Activated CD8-positive, alpha-beta T cell treated with anti-CD3 and anti-CD28 coated beads for 36 hours (primary cell): ENCODE data around the gene KCNH2. TPM values are rescaled to one million over a fixed set of nuclear protein-coding genes. Genes with fewer than 3 reads are reported as not detected.

ENCODE experiments used
- ATAC-seq: fragments of 200-7000 bp; cut with Tn5 transposase; one replicate; pipeline ENCODE4 v1.10.0; 2021; ENCODE audit warnings: mild to moderate bottlenecking, moderate library complexity
- CTCF ChIA-PET: fragments of 350-600 bp; sonication (Branson Sonifier 250); formaldehyde crosslinking; loops from one replicate; lab custom pipeline; 2021; ENCODE audit warnings: antibody characterized with exemption; lab: Charles Lee
- POLR2A ChIA-PET: fragments of 350-600 bp; sonication (Branson Sonifier 250); formaldehyde crosslinking; loops from one replicate; lab custom pipeline; 2021; ENCODE audit warnings: antibody characterized with exemption; lab: Charles Lee
- DNase-seq: peaks from one replicate; pipeline ENCODE4 v3.0.0-alpha.2; 2020
- H3K27ac Mint-ChIP-seq: one replicate; pipeline ENCODE4 v1.8.0; 2021; ENCODE audit warnings: mild to moderate bottlenecking, mixed read lengths
- H3K27me3 Mint-ChIP-seq: one replicate; pipeline ENCODE4 v1.8.0; 2021; ENCODE audit warnings: mixed read lengths
- H3K36me3 Mint-ChIP-seq: one replicate; pipeline ENCODE4 v1.8.0; 2021; ENCODE audit warnings: low read depth, mixed read lengths
- H3K4me1 Mint-ChIP-seq: one replicate; pipeline ENCODE4 v1.8.0; 2021; ENCODE audit warnings: low read depth, mixed read lengths
- H3K4me3 Mint-ChIP-seq: one replicate; pipeline ENCODE4 v1.8.0; 2021; ENCODE audit warnings: mild to moderate bottlenecking, moderate library complexity, mixed read lengths
- H3K9me3 Mint-ChIP-seq: one replicate; pipeline ENCODE4 v1.8.0; 2021; ENCODE audit warnings: mixed read lengths
- CTCF ChIP-seq: fragments of 200-600 bp; IDR thresholded peaks from one replicate; pipeline ENCODE4 v1.8.0; 2022; ENCODE audit warnings: antibody characterized with exemption, mild to moderate bottlenecking
- intact Hi-C: fragments of 100-400 bp; cut with micrococcal nuclease; formaldehyde crosslinking; loops from one replicate; pipeline ENCODE4 v1.10.0; 2022
- total RNA-seq, 2 experiments: library from RNA; stranded (reverse); gene quantifications; one replicate each; pipeline ENCODE4 v1.2.3, GENCODE V29; 2021

The KCNH2 gene
- total RNA-seq, 2 experiments from 2014 or later = 0.23 to 0.29 TPM

- POLR2A ChIA-PET = interaction anchor here (0.6 to 3.5 kb wide), 8 partner anchors 10 to 487 kb away, joined by 3 to 20 read pairs (median 3); partner anchors contain the start of genes ABCB8 and ABCF2
- ATAC-seq = peak; percentile 40
- intact Hi-C loops = no loop called here
- Mint-ChIP-seq H3K4me3 (peak overlapping the region; percentile 79), H3K9me3 (no peaks in the 10 kb centered on the region), H3K27ac (peak overlapping the region; percentile 76), H3K36me3 (peaks cover 14% of the 10 kb centered on the region), H3K4me1 (peaks cover 49% of the 10 kb centered on the region), H3K27me3 (peaks cover 10% of the 10 kb centered on the region)
- DNase-seq = peak; percentile 68
- TF ChIP-seq CTCF = peak; percentile 68
- CTCF ChIA-PET = interaction anchor here (0.6 to 8.6 kb wide), 31 partner anchors 10 to 504 kb away, joined by 3 to 73 read pairs (median 4); partner anchors contain the start of genes ABCB8, CDK5 and GIMAP7
These were observed 40.5 kb upstream of the KCNH2 start for GRCh38 chr7:151018421-151019129.

- intact Hi-C loops = no loop called here
- DNase-seq (peak; percentile 89), ATAC-seq (peak; percentile 71)
- peak overlapping the region; percentile 79 for H3K4me3 Mint-ChIP-seq
- peak overlapping the region; percentile 75 for H3K27ac Mint-ChIP-seq
- CTCF ChIA-PET = interaction anchor here (0.7 to 8.6 kb wide), 28 partner anchors 9 to 130 kb away, joined by 3 to 73 read pairs (median 5); partner anchors contain the start of genes ABCB8, CDK5 and FASTK
- peaks cover 52% of the 10 kb centered on the region for H3K4me1 Mint-ChIP-seq
- peak; percentile 99 for TF ChIP-seq CTCF
- POLR2A ChIA-PET = interaction anchor here (0.6 to 3.5 kb wide), 4 partner anchors 9 to 486 kb away, joined by 3 to 20 read pairs (median 12); partner anchors contain the start of gene ABCB8
- peaks cover 14% of the 10 kb centered on the region for H3K36me3 Mint-ChIP-seq
- peaks cover 10% of the 10 kb centered on the region for H3K27me3 Mint-ChIP-seq
- H3K9me3 Mint-ChIP-seq = no peaks in the 10 kb centered on the region
These were observed 39.9 kb upstream of the KCNH2 start for GRCh38 chr7:151017953-151018420.

GRCh38 chr7:151017370-151017952, 39.3 kb upstream of the KCNH2 start:
- H3K4me1 Mint-ChIP-seq = peaks cover 57% of the 10 kb centered on the region
- peaks cover 10% of the 10 kb centered on the region for H3K27me3 Mint-ChIP-seq
- peaks cover 14% of the 10 kb centered on the region for H3K36me3 Mint-ChIP-seq
- H3K9me3 Mint-ChIP-seq = no peaks in the 10 kb centered on the region
- ChIA-PET CTCF (interaction anchor here (0.7 to 8.6 kb wide), 18 partner anchors 9 to 94 kb away, joined by 3 to 73 read pairs (median 5); partner anchors contain the start of genes ABCB8 and FASTK), POLR2A (interaction anchor here (0.6 to 3.5 kb wide), 5 partner anchors 9 to 486 kb away, joined by 3 to 20 read pairs (median 5); partner anchors contain the start of gene ABCB8)
- H3K27ac Mint-ChIP-seq = peak overlapping the region; percentile 75
- TF ChIP-seq CTCF = no peak
- no peak for ATAC-seq
- intact Hi-C loops = no loop called here
- peak; percentile 37 for DNase-seq
- peak overlapping the region; percentile 79 for H3K4me3 Mint-ChIP-seq

GRCh38 chr7:151016942-151017341, 38.8 kb upstream of the KCNH2 start:
- H3K27ac Mint-ChIP-seq = peak overlapping the region; percentile 75
- DNase-seq (peak; percentile 34), ATAC-seq (no peak)
- H3K27me3 Mint-ChIP-seq = peaks cover 10% of the 10 kb centered on the region
- intact Hi-C loops = no loop called here
- ChIA-PET CTCF (interaction anchor here (1.0 to 8.6 kb wide), 8 partner anchors 8 to 95 kb away, joined by 3 to 73 read pairs (median 14); partner anchors contain the start of genes ABCB8 and FASTK), POLR2A (interaction anchor here (0.9 kb wide), 1 partner anchor 22 kb away, joined by 3 read pairs; no protein-coding TSS in a partner anchor)
- peak overlapping the region; percentile 79 for H3K4me3 Mint-ChIP-seq
- peaks cover 14% of the 10 kb centered on the region for H3K36me3 Mint-ChIP-seq
- no peak for TF ChIP-seq CTCF
- peaks cover 61% of the 10 kb centered on the region for H3K4me1 Mint-ChIP-seq
- H3K9me3 Mint-ChIP-seq = no peaks in the 10 kb centered on the region
